OCI-M2 (cell line): ENCODE measurements around the gene TIMM13.
"Not testable (repeated sequence)": the region's sequence is repeated elsewhere in the genome, so short reads cannot be mapped to it uniquely, and the experiment has no call there.

Source experiments
- DNase-seq: peaks from one replicate; lab custom pipeline; 2025; ENCODE audit not compliant: unreplicated experiment; lab: John Stamatoyannopoulos, UW

The TIMM13 gene

GRCh38 chr19:2427429-2428320, at the start of gene TIMM13:
Gene TIMM13 (minus strand): TSS chr19:2427586. CDS start chr19:2427533, 53 bp downstream.
- DNase-seq, result peak; percentile 88

DNA sequence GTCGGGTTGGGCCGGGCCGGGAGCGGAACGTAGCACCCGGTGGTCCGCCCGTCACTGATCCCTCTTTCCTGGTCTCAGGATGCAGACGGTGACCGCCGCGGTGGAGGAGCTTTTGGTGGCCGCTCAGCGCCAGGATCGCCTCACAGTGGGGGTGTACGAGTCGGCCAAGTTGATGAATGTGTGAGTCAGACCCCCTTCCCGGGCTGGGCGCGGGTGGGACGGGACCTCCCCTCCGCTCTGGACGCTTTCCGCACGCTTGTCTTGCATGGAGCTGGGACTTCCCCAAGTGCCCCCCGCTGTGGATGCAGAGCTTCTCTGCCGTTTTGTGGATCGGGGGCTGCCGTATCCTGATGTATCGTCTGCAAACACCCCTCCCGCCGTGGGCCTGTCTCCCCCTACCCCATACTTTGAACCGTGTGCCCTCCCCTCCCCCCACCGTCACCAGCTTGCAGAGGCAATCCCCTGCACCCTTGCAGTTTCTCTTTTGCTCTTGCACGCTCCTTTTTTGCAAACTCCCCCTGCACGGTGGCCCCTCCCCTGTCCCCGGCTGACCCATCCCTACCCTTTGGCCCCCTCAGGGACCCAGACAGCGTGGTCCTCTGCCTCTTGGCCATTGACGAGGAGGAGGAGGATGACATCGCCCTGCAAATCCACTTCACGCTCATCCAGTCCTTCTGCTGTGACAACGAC, 49.2 kb upstream of the TIMM13 start:
- no peak for DNase-seq

- peak; percentile 74 for DNase-seq
Observed at GRCh38 chr19:2475702-2476450, 48.5 kb upstream of the TIMM13 start, which contains the start of gene GADD45B. Gene GADD45B (plus strand): TSS chr19:2476127. CDS start chr19:2476359, 232 bp downstream.

DNA sequence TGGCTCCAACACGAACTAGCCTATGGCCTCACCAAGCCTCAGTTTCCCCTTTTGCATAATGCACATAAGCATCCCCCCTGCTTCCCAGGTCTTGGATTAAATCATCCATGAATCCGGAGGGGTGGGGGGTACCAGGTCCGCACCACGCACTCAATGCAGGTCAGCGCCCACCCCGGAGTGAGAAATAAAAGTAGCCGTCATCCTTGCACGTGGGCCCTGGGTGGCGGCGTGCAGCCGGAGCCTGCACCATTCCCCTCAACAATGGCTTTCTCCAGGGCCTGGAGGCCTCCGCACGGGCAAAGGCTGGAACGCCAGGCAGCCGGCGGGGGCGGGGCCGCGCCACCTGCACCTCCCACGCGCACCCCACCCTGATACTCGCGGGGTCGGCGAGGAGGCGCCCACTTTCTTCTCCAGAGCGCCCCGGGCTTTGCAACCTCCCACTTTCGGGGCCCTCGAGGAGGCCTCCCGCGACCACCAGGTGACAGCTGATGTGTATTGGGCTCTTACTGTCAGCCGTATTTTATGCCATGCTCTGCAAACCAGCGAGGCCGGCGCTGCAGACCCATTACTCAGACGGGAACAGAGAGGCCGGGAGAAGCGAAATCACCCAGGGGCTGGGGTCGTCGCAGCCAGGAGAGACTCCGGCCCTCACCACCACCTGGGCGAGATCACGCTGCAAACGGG, 47.8 kb upstream of the TIMM13 start:
- DNase-seq, result no peak

GRCh38 chr19:2474232-2475017, 47.0 kb upstream of the TIMM13 start:
- DNase-seq, result no peak

DNA sequence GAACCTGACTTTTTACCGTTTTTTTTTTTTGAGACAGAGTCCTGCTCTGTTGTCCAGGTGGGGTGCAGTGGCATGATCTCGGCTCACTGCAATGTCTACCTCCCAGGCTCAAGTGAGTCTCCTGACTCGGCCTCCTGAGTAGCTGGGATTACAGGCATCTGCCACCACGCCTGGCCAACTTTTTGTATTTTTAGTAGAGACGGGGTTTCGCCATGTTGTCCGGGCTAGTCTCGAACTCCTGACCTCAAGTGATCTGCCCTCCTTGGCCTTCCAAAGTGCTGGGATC, 42.5 kb upstream of the TIMM13 start:
- DNase-seq, result not testable (repeated sequence)

DNA sequence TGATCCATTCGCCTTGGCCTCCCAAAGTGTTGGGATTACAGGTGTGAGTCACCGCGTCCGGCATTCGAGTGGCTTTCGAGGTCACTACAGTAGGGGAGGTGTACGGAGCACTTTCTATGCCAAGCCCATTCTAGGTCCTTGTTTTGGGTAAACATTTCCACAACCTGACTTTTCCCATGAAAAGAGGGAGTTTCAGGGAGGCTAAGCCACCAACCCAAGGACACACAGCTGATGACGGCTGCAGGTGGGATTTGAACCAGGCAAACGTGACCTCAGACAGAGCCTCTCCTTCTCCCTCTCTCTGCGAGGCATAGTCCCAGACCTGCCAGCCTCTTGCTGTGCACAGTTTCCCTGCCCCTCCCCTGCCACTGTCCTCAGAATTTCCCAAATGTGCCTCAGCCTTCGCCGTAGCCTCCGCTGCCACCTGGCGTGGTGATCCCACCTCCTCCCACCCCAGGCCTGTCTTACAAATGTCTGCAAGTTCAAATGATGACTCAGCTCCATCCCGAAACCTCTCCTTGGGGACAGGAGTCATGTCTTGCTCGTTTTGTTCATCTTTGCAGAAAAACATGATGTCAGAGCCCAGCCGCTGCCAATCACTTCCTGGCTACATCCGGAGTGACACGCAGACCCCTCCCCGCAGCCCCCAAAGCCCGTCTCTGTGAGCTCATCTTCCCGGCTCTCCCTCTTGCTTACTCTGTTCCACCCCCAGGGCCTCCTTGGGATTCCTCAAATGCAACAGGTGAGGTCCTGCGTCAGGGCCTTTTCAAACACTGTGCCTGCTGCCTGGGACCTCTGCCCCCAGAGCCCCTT, 41.9 kb upstream of the TIMM13 start:
- DNase-seq, result no peak

DNA sequence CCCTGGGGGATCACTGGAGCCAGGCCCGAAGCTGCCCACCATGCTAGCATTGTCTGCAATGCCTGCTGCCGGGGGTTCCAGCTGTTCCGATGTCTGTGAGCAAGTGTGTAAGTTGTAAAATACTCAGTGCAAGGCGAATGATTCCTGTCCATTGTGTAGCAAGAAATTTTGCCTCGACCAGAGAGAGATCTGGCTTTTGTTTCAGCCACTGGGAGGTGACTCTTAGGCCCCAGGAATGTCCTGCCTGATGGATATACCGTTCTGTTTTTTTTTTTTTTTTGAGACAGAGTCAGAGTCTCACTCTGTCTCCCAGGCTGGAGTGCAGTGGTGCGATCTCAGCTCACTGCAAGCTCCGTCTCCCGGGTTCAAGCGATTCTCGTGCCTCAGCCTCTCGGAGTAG, 41.2 kb upstream of the TIMM13 start:
- no peak for DNase-seq

DNA sequence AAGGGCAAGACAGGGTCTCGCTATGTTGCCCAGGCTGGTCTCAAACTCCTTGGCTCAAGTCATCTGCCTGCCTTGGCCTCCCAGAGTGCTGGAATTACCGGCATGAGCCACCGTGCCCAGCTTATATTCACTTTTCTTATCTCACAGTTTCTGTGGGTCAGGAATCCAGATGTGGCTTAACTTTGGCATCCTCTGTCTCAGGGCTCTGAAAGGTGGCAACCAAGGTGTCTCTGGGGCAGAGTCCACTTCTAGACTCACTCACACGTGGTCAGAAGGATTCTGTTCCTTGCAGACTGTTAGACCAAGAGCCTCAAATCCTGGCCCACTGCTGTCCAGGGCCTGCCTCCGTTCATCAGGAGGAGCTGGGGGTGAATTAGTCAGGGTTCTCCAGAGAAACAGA, 37.0 kb upstream of the TIMM13 start:
- no peak for DNase-seq

DNA sequence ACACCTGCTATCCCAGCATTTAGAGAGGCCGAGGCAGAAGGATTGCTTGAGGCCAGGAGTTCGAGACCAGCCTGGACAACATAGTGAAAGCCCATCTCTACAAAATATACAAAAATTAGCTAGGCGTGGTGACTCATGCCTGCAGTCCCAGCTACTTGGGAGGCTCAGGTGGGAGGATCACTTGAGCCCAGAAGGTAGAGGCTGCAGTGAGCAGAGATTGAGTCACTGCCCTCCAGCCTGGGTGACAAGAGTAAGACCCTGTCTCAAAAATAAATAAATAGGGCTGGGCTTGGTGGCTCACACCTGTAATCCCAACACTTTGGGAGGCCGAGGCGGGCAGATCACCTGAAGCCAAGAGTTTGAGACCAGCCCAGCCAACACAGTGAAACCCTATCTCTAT, 36.3 kb upstream of the TIMM13 start:
- DNase-seq, result not testable (repeated sequence)

DNA sequence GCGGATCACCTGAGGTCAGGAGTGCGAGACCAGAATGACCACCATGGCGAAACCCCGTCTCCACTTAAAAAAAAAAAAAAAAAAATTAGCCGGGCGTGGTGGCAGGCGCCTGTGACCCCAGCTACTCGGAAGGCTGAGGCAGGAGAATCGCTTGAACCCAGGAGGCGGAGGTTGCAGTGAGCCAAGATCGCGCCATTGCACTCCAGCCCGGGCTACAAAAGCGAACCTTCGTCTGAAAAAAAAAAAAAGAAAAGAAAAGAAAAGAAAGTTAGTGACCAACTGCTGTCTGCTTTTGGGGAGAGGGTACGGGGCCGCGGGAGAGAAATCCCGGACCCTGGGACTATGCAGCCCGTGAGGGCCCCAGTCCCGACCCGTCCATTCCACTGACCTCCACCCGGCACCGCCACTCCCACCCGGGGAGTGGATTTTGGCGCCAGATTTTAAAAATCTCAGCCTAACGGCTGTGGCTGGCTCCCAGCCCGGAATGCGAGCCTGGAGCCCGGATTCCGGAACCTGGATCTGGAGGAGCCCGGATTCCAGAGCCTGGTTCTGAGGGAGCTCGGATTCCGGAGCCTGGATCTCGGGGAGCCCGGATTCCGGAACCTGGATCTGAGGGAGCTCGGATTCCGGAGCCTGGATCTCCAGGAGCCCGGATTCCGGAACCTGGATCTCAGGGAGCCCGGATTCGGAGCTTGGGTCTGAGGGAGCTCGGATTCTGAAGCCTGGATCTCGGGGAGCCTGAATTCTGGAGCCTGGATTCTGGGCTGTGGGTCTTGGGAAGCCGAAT, 35.4 kb upstream of the TIMM13 start:
- no peak for DNase-seq

- DNase-seq, result no peak
Observed at GRCh38 chr19:2461751-2462634, 34.6 kb upstream of the TIMM13 start.

GRCh38 chr19:2460245-2460644, 32.9 kb upstream of the TIMM13 start:
- DNase-seq, result no peak

DNA sequence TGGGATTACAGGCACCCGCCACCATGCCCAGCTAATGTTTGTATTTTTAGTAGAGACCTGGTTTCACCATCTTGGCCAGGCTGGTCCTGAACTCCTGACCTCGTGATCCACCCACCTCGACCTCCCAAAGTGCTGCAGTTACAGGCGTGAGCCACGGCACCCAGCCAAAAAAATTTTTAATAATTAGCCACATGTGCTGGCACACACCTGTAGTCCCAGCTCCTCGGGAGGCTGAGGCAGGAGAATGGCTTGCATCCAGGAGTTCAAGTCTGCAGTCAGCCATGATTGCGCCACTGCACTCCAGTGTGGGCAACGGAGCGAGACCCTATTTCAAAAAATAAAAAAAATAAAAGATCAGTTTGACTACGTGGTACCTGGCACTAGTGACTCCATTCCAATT, 31.4 kb upstream of the TIMM13 start:
- not testable (repeated sequence) for DNase-seq

DNA sequence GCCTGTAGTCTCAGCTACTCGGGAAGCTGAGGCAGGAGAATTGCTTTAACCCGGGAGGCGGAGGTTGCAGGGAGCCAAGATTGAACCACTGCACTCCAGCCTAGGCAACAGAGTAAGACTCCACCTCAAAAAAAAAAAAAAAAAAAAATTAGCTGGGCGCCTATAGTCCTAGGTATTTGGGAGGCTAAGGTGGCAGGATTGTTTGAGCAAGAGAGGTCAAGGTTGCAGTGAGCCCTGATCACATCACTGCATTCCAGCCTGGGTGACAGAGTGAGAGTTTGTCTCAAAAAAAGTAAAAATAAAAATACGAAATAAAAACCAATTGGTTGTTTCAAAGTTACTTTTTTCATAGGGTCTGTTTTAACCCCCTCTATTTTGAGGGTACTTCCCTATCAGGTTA, 30.7 kb upstream of the TIMM13 start:
- DNase-seq, result no peak

- no peak for DNase-seq
Observed at GRCh38 chr19:2457394-2458037, 30.1 kb upstream of the TIMM13 start.

GRCh38 chr19:2455851-2456570, 28.6 kb upstream of the TIMM13 start:
- DNase-seq, result no peak
